ENCODE results near the gene CAPN5. TPM values are rescaled to one million over a fixed set of nuclear protein-coding genes. Genes with fewer than 3 reads are reported as not detected.

Gene CAPN5
- total RNA-seq, 1 donor from 2014 or later: 7.4 TPM

DNA sequence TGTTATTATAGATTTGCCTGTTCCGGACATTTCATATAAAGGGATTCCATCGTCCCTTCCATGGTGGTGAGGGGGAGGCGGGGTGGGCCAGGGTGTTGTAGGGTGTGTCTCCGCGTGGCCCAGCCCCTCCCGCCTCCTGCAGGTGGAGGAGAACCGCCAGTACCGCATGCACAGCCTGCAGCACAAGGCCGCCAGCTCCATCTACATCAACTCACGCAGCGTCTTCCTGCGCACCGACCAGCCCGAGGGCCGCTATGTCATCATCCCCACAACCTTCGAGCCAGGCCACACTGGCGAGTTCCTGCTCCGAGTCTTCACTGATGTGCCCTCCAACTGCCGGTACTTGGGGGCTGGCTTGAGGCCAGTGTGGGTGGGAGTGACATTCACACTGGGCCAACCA is 53.8 kb downstream of the CAPN5 start:
- peaks cover 14% of the 10 kb centered on the region for H3K4me1 Mint-ChIP-seq
- no peaks in the 10 kb centered on the region for H3K27me3 ChIP-seq
- no peaks in the 10 kb centered on the region for H3K79me2 ChIP-seq (ENCODE audit: low read depth)
- no peak for TF ChIP-seq EZH2 (IDR thresholded peaks at IDR 0.05)
- TF ChIP-seq, protein P1, sequence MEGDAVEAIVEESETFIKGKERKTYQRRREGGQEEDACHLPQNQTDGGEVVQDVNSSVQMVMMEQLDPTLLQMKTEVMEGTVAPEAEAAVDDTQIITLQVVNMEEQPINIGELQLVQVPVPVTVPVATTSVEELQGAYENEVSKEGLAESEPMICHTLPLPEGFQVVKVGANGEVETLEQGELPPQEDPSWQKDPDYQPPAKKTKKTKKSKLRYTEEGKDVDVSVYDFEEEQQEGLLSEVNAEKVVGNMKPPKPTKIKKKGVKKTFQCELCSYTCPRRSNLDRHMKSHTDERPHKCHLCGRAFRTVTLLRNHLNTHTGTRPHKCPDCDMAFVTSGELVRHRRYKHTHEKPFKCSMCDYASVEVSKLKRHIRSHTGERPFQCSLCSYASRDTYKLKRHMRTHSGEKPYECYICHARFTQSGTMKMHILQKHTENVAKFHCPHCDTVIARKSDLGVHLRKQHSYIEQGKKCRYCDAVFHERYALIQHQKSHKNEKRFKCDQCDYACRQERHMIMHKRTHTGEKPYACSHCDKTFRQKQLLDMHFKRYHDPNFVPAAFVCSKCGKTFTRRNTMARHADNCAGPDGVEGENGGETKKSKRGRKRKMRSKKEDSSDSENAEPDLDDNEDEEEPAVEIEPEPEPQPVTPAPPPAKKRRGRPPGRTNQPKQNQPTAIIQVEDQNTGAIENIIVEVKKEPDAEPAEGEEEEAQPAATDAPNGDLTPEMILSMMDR (IDR thresholded peaks at IDR 0.05): no peak
- no peak overlapping the region for H3K4me2 ChIP-seq
- no peak overlapping the region for H3K27ac ChIP-seq
- H3K4me1 ChIP-seq: no peaks in the 10 kb centered on the region
- peaks cover 6% of the 10 kb centered on the region for H3K27me3 Mint-ChIP-seq (ENCODE audit: insufficient read depth, low read depth)
- H4K20me1 ChIP-seq (ENCODE audit: low read depth): no peaks in the 10 kb centered on the region
- no peaks in the 10 kb centered on the region for H3K9me3 Mint-ChIP-seq
- H3K27ac Mint-ChIP-seq: no peak overlapping the region
- H3K36me3 Mint-ChIP-seq: peaks cover 4% of the 10 kb centered on the region
- no peaks in the 10 kb centered on the region for H3K9me3 ChIP-seq (ENCODE audit: low read depth)
- H3K9ac ChIP-seq: no peak overlapping the region
- no peak overlapping the region for H3K4me3 ChIP-seq
- H3F3A ChIP-seq (ENCODE audit: low read depth): no peaks in the 10 kb centered on the region
- no peak overlapping the region for H3K4me3 Mint-ChIP-seq
- no peak overlapping the region for H2AFZ ChIP-seq (replicated peaks)
- no peak for DNase-seq (ENCODE audit: low spot score)
- H3K36me3 ChIP-seq: no peaks in the 10 kb centered on the region

DNA sequence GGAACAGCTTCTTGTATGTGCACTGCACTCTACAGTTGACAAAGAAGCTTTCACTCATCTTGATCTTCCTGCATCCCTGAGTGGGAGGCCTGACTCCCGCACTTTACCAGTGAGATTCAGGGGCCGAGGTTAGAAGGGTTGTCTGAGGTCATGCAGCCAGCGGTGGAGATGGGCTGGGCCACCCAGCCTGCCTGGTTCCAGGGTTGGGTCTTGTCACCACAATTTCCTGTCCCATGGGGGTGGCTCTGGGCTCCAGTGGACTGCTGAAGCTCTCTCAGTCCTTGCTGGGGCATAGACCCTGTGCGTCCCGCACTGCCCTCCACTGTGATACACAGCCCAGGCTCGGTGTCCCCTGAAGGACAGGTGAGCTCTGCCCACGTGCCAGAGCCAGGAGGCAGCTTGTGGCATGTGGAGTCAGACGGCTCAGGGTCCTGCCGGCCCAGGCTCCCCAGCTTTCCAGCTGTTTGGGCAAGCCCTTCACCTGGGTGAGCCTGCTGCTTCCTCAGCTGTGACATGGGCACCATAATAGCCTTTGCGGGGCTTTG is 54.4 kb downstream of the CAPN5 start:
- peaks cover 6% of the 10 kb centered on the region for H3K27me3 Mint-ChIP-seq (ENCODE audit: insufficient read depth, low read depth)
- no peak overlapping the region for H3K4me3 ChIP-seq
- H2AFZ ChIP-seq (replicated peaks): no peak overlapping the region
- no peak overlapping the region for H3K4me2 ChIP-seq
- peaks cover 15% of the 10 kb centered on the region for H3K4me1 Mint-ChIP-seq
- H3K27me3 ChIP-seq: no peaks in the 10 kb centered on the region
- TF ChIP-seq, protein P1 (IDR thresholded peaks at IDR 0.05): no peak
- TF ChIP-seq EZH2phosphoT487 (IDR thresholded peaks at IDR 0.05): no peak
- TF ChIP-seq EZH2 (IDR thresholded peaks at IDR 0.05): no peak
- no peaks in the 10 kb centered on the region for H3K4me1 ChIP-seq
- H3K27ac ChIP-seq: no peak overlapping the region
- peaks cover 4% of the 10 kb centered on the region for H3K36me3 Mint-ChIP-seq
- H3K9me3 Mint-ChIP-seq: no peaks in the 10 kb centered on the region
- H3K79me2 ChIP-seq (ENCODE audit: low read depth): no peaks in the 10 kb centered on the region
- H3K9me3 ChIP-seq (ENCODE audit: low read depth): no peaks in the 10 kb centered on the region
- DNase-seq (ENCODE audit: low spot score): no peak
- H3K36me3 ChIP-seq: no peaks in the 10 kb centered on the region
- no peak overlapping the region for H3K4me3 Mint-ChIP-seq
- H3F3A ChIP-seq (ENCODE audit: low read depth): no peaks in the 10 kb centered on the region
- no peaks in the 10 kb centered on the region for H4K20me1 ChIP-seq (ENCODE audit: low read depth)
- H3K9ac ChIP-seq: no peak overlapping the region
- H3K27ac Mint-ChIP-seq: no peak overlapping the region

DNA sequence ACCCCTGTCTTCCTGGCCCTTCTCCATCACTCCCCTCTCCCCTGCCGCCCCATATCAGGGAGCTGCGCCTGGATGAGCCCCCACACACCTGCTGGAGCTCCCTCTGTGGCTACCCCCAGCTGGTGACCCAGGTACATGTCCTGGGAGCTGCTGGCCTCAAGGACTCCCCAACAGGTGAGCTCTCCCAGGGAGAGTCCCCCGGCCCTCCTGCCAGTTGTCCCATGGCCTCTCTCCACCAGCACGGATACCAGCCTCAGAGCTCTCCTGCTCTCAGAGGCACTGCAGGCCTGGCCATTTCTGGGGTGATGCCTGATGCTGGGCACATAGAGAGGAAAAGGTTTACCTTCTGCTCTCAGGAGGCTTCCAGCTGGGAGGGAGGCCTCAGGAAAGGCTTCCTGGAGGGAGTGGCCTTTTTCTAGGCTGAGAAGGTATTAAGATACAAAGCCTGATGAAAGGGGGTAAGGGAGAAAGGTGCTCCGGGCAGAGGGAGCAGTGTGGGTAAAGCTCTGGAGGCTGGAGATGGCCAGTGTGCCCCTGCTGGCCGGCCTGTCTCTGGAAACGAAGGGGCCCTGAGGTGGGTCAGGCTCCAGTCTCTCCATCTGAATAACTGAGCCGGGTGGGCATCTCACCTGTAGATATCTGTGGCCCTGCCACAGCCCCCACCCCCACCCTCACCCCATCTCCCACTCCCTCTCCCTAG is 55.3 kb downstream of the CAPN5 start:
- H3K9me3 Mint-ChIP-seq: no peaks in the 10 kb centered on the region
- H3K27ac Mint-ChIP-seq: no peak overlapping the region
- H3K4me1 Mint-ChIP-seq: peaks cover 16% of the 10 kb centered on the region

More for the DNA sequence above, 55.3 kb downstream of the CAPN5 start:
- Mint-ChIP-seq H3K27me3 (ENCODE audit: insufficient read depth, low read depth) (peaks cover 9% of the 10 kb centered on the region), H3K36me3 (peaks cover 4% of the 10 kb centered on the region), H3K4me3 (no peak overlapping the region)
- TF ChIP-seq EZH2 (IDR thresholded peaks at IDR 0.05): no peak
- TF ChIP-seq EZH2phosphoT487 (IDR thresholded peaks at IDR 0.05): no peak
- TF ChIP-seq, protein P1 (IDR thresholded peaks at IDR 0.05): no peak
- H3K36me3 ChIP-seq: no peaks in the 10 kb centered on the region
- DNase-seq (ENCODE audit: low spot score): no peak
- no peak overlapping the region for H3K9ac ChIP-seq
- no peaks in the 10 kb centered on the region for H4K20me1 ChIP-seq (ENCODE audit: low read depth)
- H3K9me3 ChIP-seq (ENCODE audit: low read depth): no peaks in the 10 kb centered on the region
- no peaks in the 10 kb centered on the region for H3K79me2 ChIP-seq (ENCODE audit: low read depth)
- no peak overlapping the region for H3K4me3 ChIP-seq
- H3K4me1 ChIP-seq: no peaks in the 10 kb centered on the region
- no peaks in the 10 kb centered on the region for H3F3A ChIP-seq (ENCODE audit: low read depth)
- H3K27ac ChIP-seq: no peak overlapping the region
- H3K27me3 ChIP-seq: no peaks in the 10 kb centered on the region
- H3K4me2 ChIP-seq: no peak overlapping the region
- H2AFZ ChIP-seq (replicated peaks): no peak overlapping the region

Data from neural progenitor cell (in vitro differentiated cells).